HFF-Myc (cell line): ENCODE data around the gene GPR137B.

Source experiments
- DNase-seq: peaks from one replicate; pipeline ENCODE4 v3.0.0-alpha.2; 2011; ENCODE audit warnings: low read depth; ENCODE audit errors: extremely low read depth
- H3K4me3 ChIP-seq: replicated peaks from 2 replicates; pipeline ENCODE4 v1.5.1; 2011; ENCODE audit warnings: low read depth, mild to moderate bottlenecking, control low read depth, low read length
- TF ChIP-seq, protein P1 (sequence below): IDR thresholded peaks from 2 replicates; pipeline ENCODE4 v1.5.1; 2012; ENCODE audit warnings: mild to moderate bottlenecking, low read depth, low read length, control low read depth; ENCODE audit errors: missing control alignments

GPR137B gene

DNA sequence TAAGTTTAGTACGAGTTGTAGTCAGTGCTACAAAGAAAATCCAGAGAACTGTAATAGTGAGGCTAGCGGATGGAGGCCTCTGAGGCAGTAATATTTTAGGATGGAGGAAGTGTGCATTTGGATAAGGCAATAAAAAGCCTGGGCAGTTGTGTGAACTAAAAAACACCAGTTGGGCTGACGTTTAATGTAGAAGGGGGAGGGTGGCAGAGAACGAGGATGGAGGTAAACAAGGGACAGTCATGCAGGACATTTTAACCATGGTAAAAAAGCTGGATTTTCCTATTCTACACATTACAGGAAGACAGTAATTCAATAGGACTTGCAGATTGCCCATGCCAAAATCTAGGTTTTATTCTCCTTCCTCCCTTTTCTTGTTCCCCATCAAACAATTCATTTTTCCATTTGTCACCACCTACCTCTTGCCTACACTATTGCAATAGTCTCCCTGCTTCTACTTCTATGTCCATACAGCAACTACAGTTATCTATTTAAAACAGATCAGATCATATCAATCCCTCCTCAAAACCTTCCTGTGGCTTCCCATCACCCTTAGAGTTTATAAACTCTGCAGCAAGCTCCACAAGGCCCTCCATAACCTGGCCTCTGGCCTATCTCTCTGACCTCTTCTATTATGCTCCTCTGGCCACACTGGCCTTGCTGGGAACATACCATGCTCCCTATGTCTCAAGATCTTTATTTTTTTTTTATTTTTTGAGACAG is 111.7 kb downstream of the GPR137B start:
- TF ChIP-seq, protein P1, sequence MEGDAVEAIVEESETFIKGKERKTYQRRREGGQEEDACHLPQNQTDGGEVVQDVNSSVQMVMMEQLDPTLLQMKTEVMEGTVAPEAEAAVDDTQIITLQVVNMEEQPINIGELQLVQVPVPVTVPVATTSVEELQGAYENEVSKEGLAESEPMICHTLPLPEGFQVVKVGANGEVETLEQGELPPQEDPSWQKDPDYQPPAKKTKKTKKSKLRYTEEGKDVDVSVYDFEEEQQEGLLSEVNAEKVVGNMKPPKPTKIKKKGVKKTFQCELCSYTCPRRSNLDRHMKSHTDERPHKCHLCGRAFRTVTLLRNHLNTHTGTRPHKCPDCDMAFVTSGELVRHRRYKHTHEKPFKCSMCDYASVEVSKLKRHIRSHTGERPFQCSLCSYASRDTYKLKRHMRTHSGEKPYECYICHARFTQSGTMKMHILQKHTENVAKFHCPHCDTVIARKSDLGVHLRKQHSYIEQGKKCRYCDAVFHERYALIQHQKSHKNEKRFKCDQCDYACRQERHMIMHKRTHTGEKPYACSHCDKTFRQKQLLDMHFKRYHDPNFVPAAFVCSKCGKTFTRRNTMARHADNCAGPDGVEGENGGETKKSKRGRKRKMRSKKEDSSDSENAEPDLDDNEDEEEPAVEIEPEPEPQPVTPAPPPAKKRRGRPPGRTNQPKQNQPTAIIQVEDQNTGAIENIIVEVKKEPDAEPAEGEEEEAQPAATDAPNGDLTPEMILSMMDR, result no peak
- DNase-seq, result no peak
- no peak overlapping the region for H3K4me3 ChIP-seq

DNA sequence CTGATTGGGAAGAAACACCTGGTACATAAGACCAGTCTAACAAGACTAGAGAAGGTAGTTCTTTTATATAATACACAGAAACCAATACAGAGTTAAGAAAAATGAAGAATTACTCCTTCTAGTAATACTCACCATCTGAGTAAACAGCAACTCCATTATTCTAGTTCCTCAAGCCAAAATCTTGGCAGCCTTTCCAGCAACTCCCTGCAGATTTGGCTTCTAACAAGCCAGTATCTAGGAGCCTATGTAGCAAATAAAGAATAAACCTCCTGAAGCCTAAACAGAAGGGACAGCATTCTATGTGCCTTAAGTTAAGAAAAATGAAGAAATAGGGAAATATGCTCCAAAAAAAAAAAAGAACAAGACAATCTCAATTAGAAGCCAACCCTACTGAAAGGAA is 114.9 kb downstream of the GPR137B start:
- no peak for DNase-seq
- H3K4me3 ChIP-seq, result no peak overlapping the region
- TF ChIP-seq, protein P1, result no peak

DNA sequence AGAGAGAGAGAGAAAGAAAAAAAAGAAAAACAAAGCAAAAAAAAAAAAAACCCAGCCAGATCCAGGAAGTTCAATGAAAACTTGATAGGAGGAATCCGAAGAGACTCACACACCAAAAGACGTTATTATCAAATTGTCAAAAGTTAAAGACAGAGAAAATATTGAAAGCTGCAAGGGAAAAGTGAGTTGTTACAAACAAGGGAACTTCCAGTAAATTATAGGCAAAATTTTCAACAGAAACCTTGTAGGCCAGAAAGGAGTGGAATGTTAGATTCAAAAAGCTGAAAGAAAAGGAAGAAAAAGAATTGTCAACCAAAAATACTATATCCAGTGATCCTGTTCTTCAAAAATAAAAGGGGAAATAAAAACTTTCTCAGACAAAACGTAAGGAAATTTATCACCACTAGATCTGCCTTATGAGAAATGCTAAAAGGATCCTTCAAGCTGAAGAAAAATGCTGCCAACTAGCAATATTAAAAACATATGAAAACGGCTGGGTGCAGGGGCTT is 115.8 kb downstream of the GPR137B start:
- no peak for DNase-seq
- H3K4me3 ChIP-seq, result no peak overlapping the region
- TF ChIP-seq, protein P1, result no peak
